ENCODE results near the gene DDX28. TPM values are rescaled to one million over a fixed set of nuclear protein-coding genes. Genes with fewer than 3 reads are reported as not detected.

DDX28 gene
- total and polyA plus RNA-seq, 7 donors, result 10.0 to 20.2 (median 12.6) TPM

DNA sequence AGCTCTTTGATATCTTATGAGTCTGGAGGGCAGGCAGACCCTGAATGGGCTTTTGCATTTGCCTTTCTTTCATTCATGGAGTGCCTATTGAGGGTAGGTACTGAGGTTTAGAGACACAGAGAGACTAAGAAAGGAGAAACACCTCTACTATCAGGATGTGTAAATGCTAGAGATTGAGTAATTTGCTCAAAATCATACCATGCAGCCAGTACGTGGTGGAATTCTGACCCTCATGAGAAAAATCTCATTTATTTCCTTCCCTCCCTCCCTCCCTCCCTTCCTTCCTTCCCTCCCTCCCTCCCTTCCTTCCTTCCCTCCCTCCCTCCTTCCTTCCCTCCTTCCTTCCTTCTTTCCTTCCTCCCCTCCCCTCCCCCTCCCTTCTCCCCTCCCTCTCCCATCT lies 43.7 kb upstream of the DDX28 start:
- H3K4me1 ChIP-seq, result peaks cover 71% of the 10 kb centered on the region
- 53 to 74% (median 62%) methylated on average over 1 of the region's 1 CpG for WGBS, 3 donors
- intact Hi-C loops (cut with DNase I), result no loop called here
- no peaks in the 10 kb centered on the region for H3K27me3 ChIP-seq (ENCODE audit: insufficient read depth in 3 of 3, low read length in 2 of 3)
- H3K9me3 ChIP-seq, result no peaks in the 10 kb centered on the region
- DNase-seq, result no peak
- H3K36me3 ChIP-seq (ENCODE audit: insufficient read depth in 1 of 2, low read depth in 1 of 2), result peaks cover 0 to 11% of the 10 kb centered on the region in 2 donors
- ATAC-seq, result no peak
- peak overlapping the region; percentile 92 for H3K27ac ChIP-seq
- TF ChIP-seq, protein P1, sequence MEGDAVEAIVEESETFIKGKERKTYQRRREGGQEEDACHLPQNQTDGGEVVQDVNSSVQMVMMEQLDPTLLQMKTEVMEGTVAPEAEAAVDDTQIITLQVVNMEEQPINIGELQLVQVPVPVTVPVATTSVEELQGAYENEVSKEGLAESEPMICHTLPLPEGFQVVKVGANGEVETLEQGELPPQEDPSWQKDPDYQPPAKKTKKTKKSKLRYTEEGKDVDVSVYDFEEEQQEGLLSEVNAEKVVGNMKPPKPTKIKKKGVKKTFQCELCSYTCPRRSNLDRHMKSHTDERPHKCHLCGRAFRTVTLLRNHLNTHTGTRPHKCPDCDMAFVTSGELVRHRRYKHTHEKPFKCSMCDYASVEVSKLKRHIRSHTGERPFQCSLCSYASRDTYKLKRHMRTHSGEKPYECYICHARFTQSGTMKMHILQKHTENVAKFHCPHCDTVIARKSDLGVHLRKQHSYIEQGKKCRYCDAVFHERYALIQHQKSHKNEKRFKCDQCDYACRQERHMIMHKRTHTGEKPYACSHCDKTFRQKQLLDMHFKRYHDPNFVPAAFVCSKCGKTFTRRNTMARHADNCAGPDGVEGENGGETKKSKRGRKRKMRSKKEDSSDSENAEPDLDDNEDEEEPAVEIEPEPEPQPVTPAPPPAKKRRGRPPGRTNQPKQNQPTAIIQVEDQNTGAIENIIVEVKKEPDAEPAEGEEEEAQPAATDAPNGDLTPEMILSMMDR (IDR thresholded peaks at IDR 0.05), result no peak
- H3K4me3 ChIP-seq, result no peak overlapping the region

DNA sequence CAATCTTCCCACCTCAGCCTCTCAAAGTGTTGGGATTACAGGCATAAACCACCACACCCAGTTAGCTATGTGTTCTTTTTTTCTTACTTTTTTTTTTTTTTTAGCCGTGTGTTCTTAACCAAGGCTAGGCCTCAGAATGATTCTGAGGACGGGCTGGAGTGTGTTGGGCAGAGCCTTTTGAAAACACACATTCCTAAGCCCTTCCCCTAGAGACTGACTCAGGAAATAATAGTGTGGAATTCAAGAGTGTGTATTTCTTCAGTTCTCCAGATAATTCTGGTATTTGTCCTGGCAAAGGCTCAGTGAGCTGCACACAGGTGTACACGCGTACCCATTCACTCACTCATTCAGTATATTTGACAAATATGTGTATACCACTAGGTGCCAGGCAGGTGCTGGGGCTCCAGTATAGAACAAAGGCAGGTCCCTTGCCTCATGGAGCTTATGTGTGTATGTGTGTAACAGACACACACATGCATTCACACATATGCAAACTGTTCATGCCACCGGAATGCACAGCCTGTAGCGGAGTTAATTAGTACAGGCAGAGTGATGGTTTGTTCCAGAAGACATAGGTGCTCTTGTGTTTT lies 42.8 kb upstream of the DDX28 start:
- WGBS, 3 donors, result 55 to 68% (median 56%) methylated on average over 6 of the region's 6 CpGs
- Histone ChIP-seq H3K4me3 (no peak overlapping the region), H3K4me1 (peaks cover 62% of the 10 kb centered on the region), H3K9me3 (no peaks in the 10 kb centered on the region), H3K27me3 (ENCODE audit: insufficient read depth in 3 of 3, low read length in 2 of 3) (no peaks in the 10 kb centered on the region), H3K36me3 (ENCODE audit: insufficient read depth in 1 of 2, low read depth in 1 of 2) (peaks cover 6 to 14% of the 10 kb centered on the region in 2 donors), H3K27ac (peak overlapping the region; percentile 92)
- intact Hi-C loops (cut with DNase I), result no loop called here
- ATAC-seq (no peak), DNase-seq (no peak)
- TF ChIP-seq, protein P1 (IDR thresholded peaks at IDR 0.05), result no peak

DNA sequence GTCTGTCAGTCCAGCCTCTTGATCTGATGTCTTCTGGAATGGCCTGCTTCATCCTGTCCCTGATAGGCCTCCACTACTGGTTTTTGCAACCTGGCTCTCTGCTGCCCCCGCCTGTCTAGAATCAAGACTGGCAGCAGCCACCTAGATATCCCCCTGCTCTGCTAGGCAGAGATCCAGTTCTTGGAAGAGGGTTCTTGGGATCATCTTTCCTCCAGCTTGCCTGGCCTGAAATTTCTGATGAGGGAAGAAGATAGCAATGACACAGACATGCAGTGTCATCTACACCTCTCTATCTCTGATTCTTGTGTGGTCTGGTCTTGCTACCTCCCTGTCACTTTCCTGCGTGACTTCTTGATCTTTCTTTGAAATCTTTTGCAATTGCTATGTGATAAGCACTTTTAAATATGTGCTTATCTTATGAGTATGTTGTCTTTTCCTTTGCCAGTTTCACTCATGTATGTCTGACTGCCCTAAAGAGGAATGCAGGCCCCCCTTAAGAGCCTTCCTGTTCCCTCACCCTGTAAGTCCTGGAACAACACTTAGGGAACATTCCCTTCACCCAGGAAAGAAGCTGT lies 41.8 kb upstream of the DDX28 start:
- Histone ChIP-seq H3K9me3 (no peaks in the 10 kb centered on the region), H3K27ac (peak overlapping the region; percentile 92), H3K27me3 (ENCODE audit: insufficient read depth in 3 of 3, low read length in 2 of 3) (no peaks in the 10 kb centered on the region), H3K4me1 (peaks cover 52% of the 10 kb centered on the region), H3K4me3 (no peak overlapping the region), H3K36me3 (ENCODE audit: insufficient read depth in 1 of 2, low read depth in 1 of 2) (peaks cover 6 to 19% of the 10 kb centered on the region in 2 donors)
- ATAC-seq, result peak; percentile 79 to 87 (median 85)
- WGBS, 3 donors, result 13 to 26% (median 17%) methylated on average over 2 of the region's 2 CpGs
- peak; percentile 78 to 91 for DNase-seq
- intact Hi-C loops (cut with DNase I), result loop anchor here (1.0 to 5.0 kb wide), 2 partner anchors 73 to 249 kb away; no protein-coding TSS in a partner anchor
- TF ChIP-seq, protein P1 (IDR thresholded peaks at IDR 0.05), result peak; percentile 85

DNA sequence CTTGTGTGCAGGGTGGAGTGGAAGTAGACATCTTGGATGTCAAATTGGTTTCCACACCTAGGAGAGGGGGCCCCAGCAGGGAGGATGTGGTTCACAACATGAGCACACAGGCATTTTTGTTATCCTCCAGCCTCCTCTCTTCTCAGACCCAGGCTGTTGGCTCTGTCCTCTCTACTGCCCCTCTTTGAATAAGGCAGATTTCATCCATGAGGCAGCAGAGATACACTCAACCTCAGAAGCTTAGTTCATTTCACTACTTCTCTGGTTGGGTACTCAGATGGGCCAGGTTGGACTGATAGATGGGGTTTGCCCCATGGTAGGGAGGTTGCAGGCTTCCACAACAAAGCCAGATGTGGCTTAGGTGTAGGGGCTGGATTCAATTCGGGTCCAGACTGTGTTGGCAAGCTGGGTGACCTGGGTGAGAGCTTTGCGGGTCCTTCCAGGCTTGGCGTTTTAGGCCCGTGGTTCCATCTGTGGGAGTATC lies 39.9 kb upstream of the DDX28 start:
- Histone ChIP-seq H3K9me3 (no peaks in the 10 kb centered on the region), H3K27me3 (ENCODE audit: insufficient read depth in 3 of 3, low read length in 2 of 3) (no peaks in the 10 kb centered on the region), H3K4me1 (peaks cover 34% of the 10 kb centered on the region), H3K27ac (peak overlapping the region; percentile 92), H3K36me3 (ENCODE audit: insufficient read depth in 1 of 2, low read depth in 1 of 2) (peaks cover 6 to 25% of the 10 kb centered on the region in 2 donors), H3K4me3 (no peak overlapping the region)
- intact Hi-C loops (cut with DNase I), result loop anchor here (5.0 kb wide), 1 partner anchor 71 kb away; no protein-coding TSS in a partner anchor
- 87 to 94% (median 92%) methylated on average over 4 of the region's 4 CpGs for WGBS, 3 donors
- ATAC-seq (no peak), DNase-seq (no peak)
- TF ChIP-seq, protein P1 (IDR thresholded peaks at IDR 0.05), result no peak
